Activated T-helper 1 cell treated with anti-CD3 and anti-CD28 coated beads, Interleukin-2, amount 50 U/mL, for 16 hours (primary cell): ENCODE measurements around the gene POTEM.
"Not testable (repeated sequence)": the region's sequence is repeated elsewhere in the genome, so short reads cannot be mapped to it uniquely, and the experiment has no call there.

Source experiments
- DNase-seq, 2 donors: peaks; one replicate each; pipeline ENCODE4 v3.0.0-alpha.2; 2020; ENCODE audit warnings: low read depth in 1 of 2, low spot score in 1 of 2

The POTEM gene

GRCh38 chr14:19036811-19037382 is 69.7 kb downstream of the POTEM start:
- not testable (repeated sequence) for DNase-seq

GRCh38 chr14:19038060-19038664 is 70.9 kb downstream of the POTEM start:
- not testable (repeated sequence) for DNase-seq

- DNase-seq, result not testable (repeated sequence)
These were observed 71.6 kb downstream of the POTEM start for GRCh38 chr14:19038785-19039184.

DNA sequence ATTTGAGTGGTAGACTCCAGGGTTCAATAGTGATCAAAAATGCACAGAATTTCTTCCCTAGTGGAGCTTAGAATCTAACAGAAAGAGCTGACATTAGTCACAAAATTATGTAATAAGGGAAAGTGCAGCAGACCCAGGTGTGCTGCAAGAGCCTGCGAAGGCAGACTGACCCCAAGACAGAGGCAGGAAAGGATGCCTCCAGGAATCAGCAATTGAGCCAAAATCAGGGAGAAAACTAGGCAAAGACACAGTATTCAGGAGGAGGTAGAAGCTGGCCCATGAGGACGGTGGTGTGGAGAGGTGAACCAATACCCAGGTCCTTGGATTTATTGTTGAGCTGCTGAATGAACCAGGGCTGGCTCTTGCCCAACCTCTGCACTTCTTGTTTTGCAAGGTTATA is 76.2 kb downstream of the POTEM start:
- not testable (repeated sequence) for DNase-seq
